ENCODE data around the gene GRAMD2B.

Gene GRAMD2B

DNA sequence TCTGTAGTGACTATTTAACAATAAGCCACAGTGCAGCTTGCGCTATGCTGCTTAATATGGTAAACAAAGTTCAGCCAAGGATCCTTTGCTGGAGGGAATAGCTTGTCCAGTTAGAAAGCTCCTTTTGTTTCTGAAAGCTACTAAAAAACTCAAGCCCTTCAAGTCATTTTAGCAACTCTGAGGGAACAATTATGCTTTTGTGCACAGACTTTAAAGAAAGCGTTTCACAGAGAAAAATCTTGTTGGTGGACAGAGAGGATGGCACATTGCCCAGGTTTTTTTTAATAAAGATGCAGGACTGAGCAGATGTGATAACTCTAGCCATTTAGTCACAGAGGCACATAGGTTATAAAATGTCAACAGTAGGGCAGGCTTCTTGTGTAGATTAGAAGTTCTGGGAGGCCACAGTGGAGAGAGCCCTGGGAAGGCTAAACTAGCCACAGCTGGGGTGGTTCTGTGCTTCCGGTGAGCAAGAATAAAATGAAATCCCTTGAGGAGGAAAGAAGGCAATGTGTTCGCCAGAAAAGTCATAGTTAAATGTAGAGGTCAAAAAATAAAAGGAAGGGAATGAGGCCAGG lies 108.4 kb downstream of the GRAMD2B start:
- Histone ChIP-seq H3K4me1 (ENCODE audit: control insufficient read depth, low read depth, low read length) (no peaks in the 10 kb centered on the region), H3K4me3 (ENCODE audit: low read length) (no peak overlapping the region), H3K9ac (ENCODE audit: low read length) (no peak overlapping the region), H3K27ac (ENCODE audit: low read length) (no peak overlapping the region), H3K27me3 (ENCODE audit: control insufficient read depth, insufficient read depth, low read length) (no peaks in the 10 kb centered on the region), H3K9me3 (ENCODE audit: control insufficient read depth, low read depth, low read length) (no peaks in the 10 kb centered on the region), H3K36me3 (ENCODE audit: control insufficient read depth, low read depth, low read length) (no peaks in the 10 kb centered on the region)

DNA sequence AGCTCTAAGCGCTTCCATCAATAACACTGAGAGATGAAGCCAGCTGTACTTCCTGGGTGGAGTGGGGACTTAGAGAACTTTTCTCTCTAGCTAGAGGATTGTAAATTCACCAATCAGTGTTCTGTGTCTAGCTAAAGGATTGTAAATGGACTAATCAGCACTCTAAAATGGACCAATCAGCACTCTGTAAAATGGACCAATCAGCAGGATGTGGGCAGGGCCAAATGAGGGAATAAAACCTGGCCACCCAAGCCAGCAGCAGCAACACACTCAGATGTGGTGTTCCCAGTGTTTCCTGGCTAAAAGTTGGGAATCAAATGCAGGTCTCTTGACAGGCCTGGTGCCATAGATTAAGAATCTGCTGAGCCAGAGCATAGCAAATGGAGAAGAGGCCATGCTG lies 111.3 kb downstream of the GRAMD2B start:
- Histone ChIP-seq H3K27ac (ENCODE audit: low read length) (no peak overlapping the region), H3K9me3 (ENCODE audit: control insufficient read depth, low read depth, low read length) (no peaks in the 10 kb centered on the region), H3K4me1 (ENCODE audit: control insufficient read depth, low read depth, low read length) (no peaks in the 10 kb centered on the region), H3K4me3 (ENCODE audit: low read length) (no peak overlapping the region), H3K9ac (ENCODE audit: low read length) (no peak overlapping the region), H3K36me3 (ENCODE audit: control insufficient read depth, low read depth, low read length) (no peaks in the 10 kb centered on the region), H3K27me3 (ENCODE audit: control insufficient read depth, insufficient read depth, low read length) (no peaks in the 10 kb centered on the region)

DNA sequence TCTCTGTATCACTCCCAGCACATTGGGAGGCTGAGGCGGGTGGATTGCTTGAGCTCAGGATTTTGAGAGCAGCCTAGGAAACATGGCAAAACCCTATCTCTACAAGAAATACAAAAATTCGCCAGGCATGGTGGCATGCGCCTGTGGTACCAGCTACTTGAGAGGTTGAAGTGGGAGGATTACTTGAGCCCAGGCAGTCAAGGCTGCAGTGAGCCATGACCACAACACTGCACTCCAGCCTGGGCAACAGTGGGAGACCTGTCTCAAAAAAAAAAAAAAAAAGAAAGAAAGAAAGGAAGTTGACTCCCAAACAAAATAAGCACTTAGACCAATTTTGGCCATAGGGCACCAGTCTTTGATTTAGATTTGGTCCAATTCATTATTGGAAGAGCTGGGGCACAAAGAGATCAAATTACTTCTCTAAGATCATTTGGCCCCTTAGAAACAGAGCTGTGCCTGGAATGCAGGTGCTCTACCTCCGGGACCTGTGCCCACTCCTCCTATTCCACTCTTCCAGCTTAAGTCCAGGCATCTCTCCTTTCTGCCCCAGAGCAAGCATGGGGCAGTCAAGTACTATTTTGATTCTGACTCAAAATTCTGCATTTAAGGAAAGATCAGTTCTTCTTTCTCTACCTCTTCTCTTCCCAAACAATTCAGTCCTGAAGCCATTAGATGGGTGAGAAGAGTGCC lies 112.8 kb downstream of the GRAMD2B start:
- H3K9ac ChIP-seq (ENCODE audit: low read length), result no peak overlapping the region
- no peaks in the 10 kb centered on the region for H3K27me3 ChIP-seq (ENCODE audit: control insufficient read depth, insufficient read depth, low read length)
- H3K9me3 ChIP-seq (ENCODE audit: control insufficient read depth, low read depth, low read length), result no peaks in the 10 kb centered on the region
- no peaks in the 10 kb centered on the region for H3K36me3 ChIP-seq (ENCODE audit: control insufficient read depth, low read depth, low read length)
- H3K27ac ChIP-seq (ENCODE audit: low read length), result no peak overlapping the region
- no peak overlapping the region for H3K4me3 ChIP-seq (ENCODE audit: low read length)
- no peaks in the 10 kb centered on the region for H3K4me1 ChIP-seq (ENCODE audit: control insufficient read depth, low read depth, low read length)

DNA sequence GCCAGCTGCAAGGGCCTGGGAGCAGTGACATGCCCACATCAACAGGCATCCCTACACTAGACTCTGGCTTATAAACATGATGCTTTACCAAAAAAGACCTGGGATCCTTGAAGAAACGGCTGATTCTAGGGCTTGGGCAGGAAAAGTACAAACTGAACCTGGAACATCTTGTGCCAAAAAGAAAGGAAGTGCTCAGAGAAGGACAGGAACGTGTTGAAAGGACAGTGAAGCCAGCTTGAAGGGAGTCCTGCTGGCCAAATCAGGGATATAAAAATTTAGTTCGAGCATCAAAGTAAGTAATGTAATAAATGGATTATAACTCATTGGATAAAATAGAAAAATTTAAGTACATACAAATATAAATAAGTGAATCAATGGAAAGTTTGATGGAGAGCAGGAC lies 113.7 kb downstream of the GRAMD2B start:
- H3K4me3 ChIP-seq (ENCODE audit: low read length), result no peak overlapping the region
- no peaks in the 10 kb centered on the region for H3K27me3 ChIP-seq (ENCODE audit: control insufficient read depth, insufficient read depth, low read length)
- no peak overlapping the region for H3K9ac ChIP-seq (ENCODE audit: low read length)
- no peaks in the 10 kb centered on the region for H3K9me3 ChIP-seq (ENCODE audit: control insufficient read depth, low read depth, low read length)
- no peaks in the 10 kb centered on the region for H3K36me3 ChIP-seq (ENCODE audit: control insufficient read depth, low read depth, low read length)
- H3K27ac ChIP-seq (ENCODE audit: low read length), result no peak overlapping the region
- H3K4me1 ChIP-seq (ENCODE audit: control insufficient read depth, low read depth, low read length), result no peaks in the 10 kb centered on the region

GRCh38 chr5:126538579-126538978 lies 115.4 kb downstream of the GRAMD2B start:
- Histone ChIP-seq H3K9me3 (ENCODE audit: control insufficient read depth, low read depth, low read length) (no peaks in the 10 kb centered on the region), H3K27ac (ENCODE audit: low read length) (no peak overlapping the region), H3K4me1 (ENCODE audit: control insufficient read depth, low read depth, low read length) (no peaks in the 10 kb centered on the region), H3K27me3 (ENCODE audit: control insufficient read depth, insufficient read depth, low read length) (no peaks in the 10 kb centered on the region), H3K4me3 (ENCODE audit: low read length) (no peak overlapping the region), H3K36me3 (ENCODE audit: control insufficient read depth, low read depth, low read length) (no peaks in the 10 kb centered on the region), H3K9ac (ENCODE audit: low read length) (no peak overlapping the region)

- no peak overlapping the region for H3K4me3 ChIP-seq (ENCODE audit: low read length)
- no peak overlapping the region for H3K27ac ChIP-seq (ENCODE audit: low read length)
- no peaks in the 10 kb centered on the region for H3K9me3 ChIP-seq (ENCODE audit: control insufficient read depth, low read depth, low read length)
- H3K27me3 ChIP-seq (ENCODE audit: control insufficient read depth, insufficient read depth, low read length), result no peaks in the 10 kb centered on the region
- no peak overlapping the region for H3K9ac ChIP-seq (ENCODE audit: low read length)
- H3K4me1 ChIP-seq (ENCODE audit: control insufficient read depth, low read depth, low read length), result no peaks in the 10 kb centered on the region
- H3K36me3 ChIP-seq (ENCODE audit: control insufficient read depth, low read depth, low read length), result peaks cover 10% of the 10 kb centered on the region
Observed at GRCh38 chr5:126540631-126541030, 117.4 kb downstream of the GRAMD2B start.

DNA sequence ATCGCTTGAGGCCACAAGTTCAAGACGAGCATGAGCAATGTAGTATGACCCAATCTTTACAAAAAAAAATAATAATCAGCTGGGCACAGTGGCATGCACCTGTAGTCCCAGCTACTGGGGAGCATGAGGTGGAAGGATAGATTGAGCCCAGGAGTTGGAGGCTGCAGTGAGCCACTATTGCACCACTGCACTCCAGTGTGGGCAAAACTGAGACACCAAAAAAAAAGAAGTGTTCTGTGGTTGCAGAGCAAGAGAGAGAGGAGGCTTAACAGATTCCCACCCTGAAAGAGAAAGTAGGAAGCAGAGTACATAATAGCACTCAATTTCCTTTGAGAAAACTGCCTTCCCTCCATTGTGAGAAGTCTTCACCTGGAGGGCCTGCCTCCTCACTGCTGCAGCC lies 119.2 kb downstream of the GRAMD2B start:
- no peak overlapping the region for H3K9ac ChIP-seq (ENCODE audit: low read length)
- H3K4me3 ChIP-seq (ENCODE audit: low read length), result no peak overlapping the region
- no peaks in the 10 kb centered on the region for H3K4me1 ChIP-seq (ENCODE audit: control insufficient read depth, low read depth, low read length)
- H3K27me3 ChIP-seq (ENCODE audit: control insufficient read depth, insufficient read depth, low read length), result no peaks in the 10 kb centered on the region
- H3K36me3 ChIP-seq (ENCODE audit: control insufficient read depth, low read depth, low read length), result peaks cover 27% of the 10 kb centered on the region
- no peaks in the 10 kb centered on the region for H3K9me3 ChIP-seq (ENCODE audit: control insufficient read depth, low read depth, low read length)
- no peak overlapping the region for H3K27ac ChIP-seq (ENCODE audit: low read length)

DNA sequence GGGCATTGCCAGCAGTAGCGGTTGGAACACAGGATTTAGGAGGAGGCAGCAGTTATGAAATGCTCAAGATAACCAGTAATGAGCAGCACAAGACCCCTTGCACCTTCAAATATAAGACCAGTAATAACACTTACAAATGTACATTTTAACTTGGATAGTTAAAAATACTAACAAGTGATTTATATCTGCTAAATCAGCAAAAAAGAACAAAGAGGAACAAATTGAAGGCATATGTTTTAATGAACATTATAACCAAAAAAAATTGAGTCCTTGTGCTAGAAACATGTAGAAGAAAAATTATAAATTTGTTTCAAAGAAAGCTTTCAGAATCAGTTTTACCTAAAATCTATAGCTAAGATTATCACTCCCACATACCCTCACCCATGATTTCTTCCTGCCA lies 119.8 kb downstream of the GRAMD2B start:
- Histone ChIP-seq H3K27me3 (ENCODE audit: control insufficient read depth, insufficient read depth, low read length) (no peaks in the 10 kb centered on the region), H3K36me3 (ENCODE audit: control insufficient read depth, low read depth, low read length) (peaks cover 33% of the 10 kb centered on the region), H3K4me3 (ENCODE audit: low read length) (no peak overlapping the region), H3K27ac (ENCODE audit: low read length) (no peak overlapping the region), H3K9me3 (ENCODE audit: control insufficient read depth, low read depth, low read length) (no peaks in the 10 kb centered on the region), H3K4me1 (ENCODE audit: control insufficient read depth, low read depth, low read length) (no peaks in the 10 kb centered on the region), H3K9ac (ENCODE audit: low read length) (no peak overlapping the region)

- H3K27ac ChIP-seq (ENCODE audit: low read length), result no peak overlapping the region
- no peak overlapping the region for H3K4me3 ChIP-seq (ENCODE audit: low read length)
- no peak overlapping the region for H3K9ac ChIP-seq (ENCODE audit: low read length)
- no peaks in the 10 kb centered on the region for H3K4me1 ChIP-seq (ENCODE audit: control insufficient read depth, low read depth, low read length)
- no peaks in the 10 kb centered on the region for H3K27me3 ChIP-seq (ENCODE audit: control insufficient read depth, insufficient read depth, low read length)
- H3K9me3 ChIP-seq (ENCODE audit: control insufficient read depth, low read depth, low read length), result no peaks in the 10 kb centered on the region
- H3K36me3 ChIP-seq (ENCODE audit: control insufficient read depth, low read depth, low read length), result peaks cover 39% of the 10 kb centered on the region
Observed at GRCh38 chr5:126543660-126544059, 120.5 kb downstream of the GRAMD2B start.

Data from iPS-18a (cell line).